Measurements from ENCODE around the gene MINAR2. TPM values are rescaled to one million over a fixed set of nuclear protein-coding genes. Genes with fewer than 3 reads are reported as not detected.

The MINAR2 gene
- total and polyA plus RNA-seq, 4 experiments from 2014 or later, result not detected

- DNase-seq, result no peak
- Histone ChIP-seq H3K27me3 (ENCODE audit: insufficient read depth, low read length) (no peaks in the 10 kb centered on the region), H3K27ac (ENCODE audit: low read depth, low read length) (no peak overlapping the region), H3K36me3 (ENCODE audit: insufficient read depth, low read length) (no peaks in the 10 kb centered on the region), H3K4me3 (ENCODE audit: low read length in 2 of 2) (no peak overlapping the region), H3K4me1 (ENCODE audit: insufficient read depth, low read length) (peaks cover 4% of the 10 kb centered on the region), H3K9me3 (ENCODE audit: control insufficient read depth in 1 of 2, low read length in 2 of 2) (no peaks in the 10 kb centered on the region)
- Mint-ChIP-seq H3K4me3 (no peak overlapping the region), H3K4me1 (no peaks in the 10 kb centered on the region), H3K27ac (no peak overlapping the region), H3K36me3 (no peaks in the 10 kb centered on the region), H3K27me3 (no peaks in the 10 kb centered on the region), H3K9me3 (peaks cover 0 to 2% (median 0%) of the 10 kb centered on the region in 8 donors)
- intact Hi-C loops (cut with micrococcal nuclease), result no loop called here
- ChIA-PET POLR2A (ENCODE audit: partially characterized antibody) (no interaction called here), CTCF (ENCODE audit: partially characterized antibody) (interaction anchor here (3.3 kb wide), 1 partner anchor 15 kb away, joined by 20 read pairs; no protein-coding TSS in a partner anchor)
Observed at GRCh38 chr5:129773376-129773775, 25.5 kb downstream of the MINAR2 start.

GRCh38 chr5:129781594-129781993 lies 33.7 kb downstream of the MINAR2 start:
- no peaks in the 10 kb centered on the region for H3K4me1 ChIP-seq (ENCODE audit: insufficient read depth, low read length)
- H3K9me3 Mint-ChIP-seq, result peaks cover 0 to 2% (median 0%) of the 10 kb centered on the region in 8 donors
- peaks cover 2 to 6% of the 10 kb centered on the region in 2 donors for H3K27me3 Mint-ChIP-seq
- peak overlapping the region in 1 of 8 donors; percentile 28 for H3K4me3 Mint-ChIP-seq
- intact Hi-C loops (cut with micrococcal nuclease), result no loop called here
- no peak overlapping the region for H3K27ac Mint-ChIP-seq
- no peaks in the 10 kb centered on the region for H3K27me3 ChIP-seq (ENCODE audit: insufficient read depth, low read length)
- no peak overlapping the region for H3K27ac ChIP-seq (ENCODE audit: low read depth, low read length)
- no peaks in the 10 kb centered on the region for H3K9me3 ChIP-seq (ENCODE audit: control insufficient read depth in 1 of 2, low read length in 2 of 2)
- CTCF ChIA-PET (ENCODE audit: partially characterized antibody), result interaction anchor here (1.2 to 1.4 kb wide), 2 partner anchors 10 to 13 kb away, joined by 3 to 11 read pairs; no protein-coding TSS in a partner anchor
- DNase-seq, result no peak
- no peaks in the 10 kb centered on the region for H3K36me3 Mint-ChIP-seq
- no peaks in the 10 kb centered on the region for H3K4me1 Mint-ChIP-seq
- no peak overlapping the region for H3K4me3 ChIP-seq (ENCODE audit: low read length in 2 of 2)
- H3K36me3 ChIP-seq (ENCODE audit: insufficient read depth, low read length), result no peaks in the 10 kb centered on the region
- POLR2A ChIA-PET (ENCODE audit: partially characterized antibody), result no interaction called here

- Histone ChIP-seq H3K4me3 (ENCODE audit: low read length in 2 of 2) (no peak overlapping the region), H3K4me1 (ENCODE audit: insufficient read depth, low read length) (no peaks in the 10 kb centered on the region), H3K27ac (ENCODE audit: low read depth, low read length) (no peak overlapping the region), H3K36me3 (ENCODE audit: insufficient read depth, low read length) (no peaks in the 10 kb centered on the region), H3K9me3 (ENCODE audit: control insufficient read depth in 1 of 2, low read length in 2 of 2) (no peaks in the 10 kb centered on the region), H3K27me3 (ENCODE audit: insufficient read depth, low read length) (no peaks in the 10 kb centered on the region)
- Mint-ChIP-seq H3K9me3 (peaks cover 2 to 36% (median 25%) of the 10 kb centered on the region in 8 donors), H3K4me3 (no peak overlapping the region), H3K27me3 (peaks cover 1 to 3% of the 10 kb centered on the region in 2 donors), H3K36me3 (no peaks in the 10 kb centered on the region), H3K27ac (no peak overlapping the region), H3K4me1 (no peaks in the 10 kb centered on the region)
- DNase-seq, result no peak
- intact Hi-C loops (cut with micrococcal nuclease), result no loop called here
- CTCF ChIA-PET (ENCODE audit: partially characterized antibody), result no interaction called here
- POLR2A ChIA-PET (ENCODE audit: partially characterized antibody), result no interaction called here
Observed at GRCh38 chr5:129803403-129803802, 55.5 kb downstream of the MINAR2 start.

GRCh38 chr5:129804705-129805104 lies 56.8 kb downstream of the MINAR2 start:
- no peak for DNase-seq
- Histone ChIP-seq H3K4me3 (ENCODE audit: low read length in 2 of 2) (no peak overlapping the region), H3K27ac (ENCODE audit: low read depth, low read length) (no peak overlapping the region), H3K36me3 (ENCODE audit: insufficient read depth, low read length) (no peaks in the 10 kb centered on the region), H3K27me3 (ENCODE audit: insufficient read depth, low read length) (no peaks in the 10 kb centered on the region), H3K4me1 (ENCODE audit: insufficient read depth, low read length) (no peaks in the 10 kb centered on the region), H3K9me3 (ENCODE audit: control insufficient read depth in 1 of 2, low read length in 2 of 2) (no peaks in the 10 kb centered on the region)
- H3K27ac Mint-ChIP-seq, result no peak overlapping the region
- ChIA-PET CTCF (ENCODE audit: partially characterized antibody) (no interaction called here), POLR2A (ENCODE audit: partially characterized antibody) (no interaction called here)
- no peak overlapping the region for H3K4me3 Mint-ChIP-seq
- peaks cover 0 to 23% (median 14%) of the 10 kb centered on the region in 8 donors for H3K9me3 Mint-ChIP-seq
- intact Hi-C loops (cut with micrococcal nuclease), result no loop called here
- H3K4me1 Mint-ChIP-seq, result no peaks in the 10 kb centered on the region
- peaks cover 1 to 7% of the 10 kb centered on the region in 2 donors for H3K27me3 Mint-ChIP-seq
- H3K36me3 Mint-ChIP-seq, result no peaks in the 10 kb centered on the region

- POLR2A ChIA-PET (ENCODE audit: partially characterized antibody), result no interaction called here
- H3K27me3 ChIP-seq (ENCODE audit: insufficient read depth, low read length), result no peaks in the 10 kb centered on the region
- DNase-seq, result no peak
- H3K4me3 ChIP-seq (ENCODE audit: low read length in 2 of 2), result no peak overlapping the region
- H3K27ac ChIP-seq (ENCODE audit: low read depth, low read length), result no peak overlapping the region
- Mint-ChIP-seq H3K27me3 (peaks cover 3 to 7% of the 10 kb centered on the region in 2 donors), H3K27ac (no peak overlapping the region), H3K36me3 (no peaks in the 10 kb centered on the region), H3K4me1 (no peaks in the 10 kb centered on the region), H3K9me3 (peaks cover 0 to 3% (median under 1%) of the 10 kb centered on the region in 8 donors), H3K4me3 (no peak overlapping the region)
- intact Hi-C loops (cut with micrococcal nuclease), result no loop called here
- H3K9me3 ChIP-seq (ENCODE audit: control insufficient read depth in 1 of 2, low read length in 2 of 2), result peaks cover 0 to 4% of the 10 kb centered on the region in 2 donors
- CTCF ChIA-PET (ENCODE audit: partially characterized antibody), result no interaction called here
- H3K4me1 ChIP-seq (ENCODE audit: insufficient read depth, low read length), result no peaks in the 10 kb centered on the region
- H3K36me3 ChIP-seq (ENCODE audit: insufficient read depth, low read length), result no peaks in the 10 kb centered on the region
Observed at GRCh38 chr5:129807162-129807814, 59.4 kb downstream of the MINAR2 start.

Other genes with a start within 250 kb of the MINAR2 start
- gene CHSY3, start 156.4 kb downstream of the MINAR2 start, total RNA-seq, result not detected
- not detected for gene CHSY3, start 156.4 kb downstream of the MINAR2 start, polyA plus RNA-seq

Measured in CD4-positive, alpha-beta memory T cell (primary cell).